Gastrocnemius medialis (tissue), 4 donors: Measurements from ENCODE around the gene ARHGEF18.

Experiments
- CTCF ChIP-seq, 5 experiments: fragments of 450-650 bp in 3 of 5; fragments of 200-600 bp in 2 of 5; sonication (generic) in 2 of 5; IDR thresholded peaks in 4 of 5; conservative IDR thresholded peaks in 1 of 5; 1 replicate in 4 of 5; 2 replicates in 1 of 5; pipeline ENCODE4 v1.5.1; 2016 to 2019; ENCODE audit warnings: antibody characterized with exemption in 5 of 5, mild to moderate bottlenecking in 3 of 5, moderate library complexity in 3 of 5
- POLR2A ChIP-seq, 2 donors: fragments of 450-650 bp; IDR thresholded peaks; one replicate each; pipeline ENCODE4 v1.6.1; 2017; ENCODE audit warnings: antibody characterized with exemption in 2 of 2, mild to moderate bottlenecking in 2 of 2, moderate library complexity in 2 of 2

- no peak for TF ChIP-seq CTCF (IDR thresholded peaks at IDR 0.05 in 4 of 5, conservative IDR thresholded peaks at IDR 0.05 in 1 of 5)
- TF ChIP-seq POLR2A (IDR thresholded peaks at IDR 0.05), result no peak
These were observed 42.5 kb downstream of the ARHGEF18 start for GRCh38 chr19:7391218-7391670.
